ENCODE measurements around the gene BCS1L.

The BCS1L gene, protein sequence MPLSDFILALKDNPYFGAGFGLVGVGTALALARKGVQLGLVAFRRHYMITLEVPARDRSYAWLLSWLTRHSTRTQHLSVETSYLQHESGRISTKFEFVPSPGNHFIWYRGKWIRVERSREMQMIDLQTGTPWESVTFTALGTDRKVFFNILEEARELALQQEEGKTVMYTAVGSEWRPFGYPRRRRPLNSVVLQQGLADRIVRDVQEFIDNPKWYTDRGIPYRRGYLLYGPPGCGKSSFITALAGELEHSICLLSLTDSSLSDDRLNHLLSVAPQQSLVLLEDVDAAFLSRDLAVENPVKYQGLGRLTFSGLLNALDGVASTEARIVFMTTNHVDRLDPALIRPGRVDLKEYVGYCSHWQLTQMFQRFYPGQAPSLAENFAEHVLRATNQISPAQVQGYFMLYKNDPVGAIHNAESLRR

GRCh38 chr2:218659258-218659987 lies at the start of gene BCS1L, which contains the start of gene ZNF142:
BCS1L (plus strand) TSS chr2:218659683; CDS start chr2:218660988, 1,305 bp downstream.
ZNF142 (minus strand) TSS chr2:218659623; CDS start chr2:218656429, 3,194 bp downstream.
- peak; percentile 87 for DNase-seq (ENCODE audit: low read depth)

- no peak for DNase-seq (ENCODE audit: low read depth)
These were observed 43.6 kb upstream of the BCS1L start for GRCh38 chr2:218615868-218616315.

- DNase-seq (ENCODE audit: low read depth), result no peak
These were observed 41.2 kb upstream of the BCS1L start for GRCh38 chr2:218618102-218618860.

DNA sequence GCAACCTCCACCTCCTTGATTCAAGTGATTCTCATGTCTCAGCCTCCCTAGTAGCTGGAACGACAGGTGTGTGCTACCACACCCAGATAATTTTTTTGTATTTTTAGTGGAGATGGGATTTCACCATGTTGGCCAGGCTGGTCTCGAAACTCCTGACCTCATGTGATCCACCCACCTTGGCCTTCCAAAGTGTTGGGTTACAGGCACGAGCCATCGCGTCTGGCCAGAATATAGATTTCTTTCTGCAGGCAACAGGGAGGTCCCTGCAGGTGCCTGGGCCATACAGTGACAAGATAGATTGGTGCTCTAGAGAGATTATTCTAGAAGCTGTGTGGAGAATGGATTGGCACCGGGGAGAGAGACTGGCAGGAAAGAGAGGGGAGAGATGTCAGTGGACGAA lies 38.5 kb upstream of the BCS1L start:
- DNase-seq (ENCODE audit: low read depth), result no peak

- DNase-seq (ENCODE audit: low read depth), result no peak
These were observed 36.7 kb upstream of the BCS1L start for GRCh38 chr2:218622606-218623365.

DNA sequence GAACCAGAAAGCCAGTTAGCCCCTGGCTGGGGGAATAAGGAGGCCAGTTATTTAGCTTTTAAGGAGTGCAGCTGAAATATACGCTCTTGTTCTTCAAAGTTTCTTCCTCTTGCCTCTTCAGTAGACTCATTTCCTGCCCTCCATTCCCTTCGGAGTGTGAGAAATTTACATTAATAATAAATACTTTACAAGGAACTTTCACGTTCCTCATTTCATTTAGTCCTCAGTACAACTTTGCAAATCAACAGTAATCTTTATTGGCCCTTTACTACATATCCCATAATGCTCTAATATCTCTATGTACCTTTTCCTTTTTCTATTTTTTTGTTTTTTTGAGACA lies 36.1 kb upstream of the BCS1L start:
- no peak for DNase-seq (ENCODE audit: low read depth)

DNA sequence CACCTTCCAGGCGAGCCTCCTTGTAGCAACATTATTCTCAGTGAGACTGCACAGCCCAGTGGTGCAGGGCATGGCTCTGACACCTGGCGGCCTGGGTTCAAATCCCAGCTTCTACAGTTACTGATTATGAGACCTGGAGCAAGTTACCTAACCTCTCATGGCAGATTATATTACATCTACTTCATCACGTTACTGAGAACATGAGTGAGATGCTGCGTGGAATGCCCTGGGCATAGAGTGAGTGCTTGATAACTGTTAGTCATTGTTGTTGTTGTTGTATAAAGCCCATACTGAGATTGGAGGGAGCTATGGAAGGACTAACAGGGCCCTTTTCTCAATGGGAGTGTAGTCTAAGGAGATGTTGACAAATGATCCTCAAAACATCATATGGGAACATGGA lies 33.1 kb upstream of the BCS1L start:
- DNase-seq (ENCODE audit: low read depth), result no peak

DNA sequence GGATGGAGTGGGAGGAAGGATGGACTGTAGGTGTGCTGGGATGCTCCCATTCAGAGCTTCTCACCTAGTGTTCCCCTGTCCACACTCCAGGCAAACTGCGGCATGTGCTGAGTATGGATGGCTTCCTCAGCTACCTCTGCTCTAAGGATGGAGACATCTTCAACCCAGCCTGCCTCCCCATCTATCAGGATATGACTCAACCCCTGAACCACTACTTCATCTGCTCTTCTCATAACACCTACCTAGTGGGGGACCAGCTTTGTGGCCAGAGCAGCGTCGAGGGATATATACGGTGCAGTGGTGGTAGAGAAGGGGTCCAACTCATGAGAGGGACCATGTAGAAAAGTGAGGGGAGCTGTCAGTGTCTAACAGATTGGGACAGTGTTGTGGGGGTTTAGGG lies 31.5 kb upstream of the BCS1L start:
- no peak for DNase-seq (ENCODE audit: low read depth)

DNA sequence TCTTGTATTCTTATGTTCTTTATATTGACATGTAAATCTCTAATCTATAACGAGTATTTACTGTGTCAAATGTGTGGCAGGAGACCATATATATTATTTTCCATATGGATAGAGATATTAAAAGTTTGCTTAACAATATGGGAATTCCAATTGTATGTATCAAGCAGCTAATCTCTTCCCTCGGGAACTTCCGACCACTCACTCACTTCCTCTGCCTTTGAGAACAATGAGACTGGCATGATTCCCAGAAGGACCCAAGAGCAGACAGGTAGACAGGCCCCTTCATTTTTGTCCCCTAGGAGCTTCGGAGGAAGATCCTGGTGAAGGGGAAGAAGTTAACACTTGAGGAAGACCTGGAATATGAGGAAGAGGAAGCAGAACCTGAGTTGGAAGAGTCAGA lies 27.6 kb upstream of the BCS1L start:
- DNase-seq (ENCODE audit: low read depth), result no peak

- DNase-seq (ENCODE audit: low read depth), result no peak
These were observed 23.8 kb upstream of the BCS1L start for GRCh38 chr2:218635719-218636118.

GRCh38 chr2:218638372-218638771 lies 21.1 kb upstream of the BCS1L start:
- DNase-seq (ENCODE audit: low read depth), result no peak

- no peak for DNase-seq (ENCODE audit: low read depth)
These were observed 17.3 kb upstream of the BCS1L start for GRCh38 chr2:218642121-218642656.

DNA sequence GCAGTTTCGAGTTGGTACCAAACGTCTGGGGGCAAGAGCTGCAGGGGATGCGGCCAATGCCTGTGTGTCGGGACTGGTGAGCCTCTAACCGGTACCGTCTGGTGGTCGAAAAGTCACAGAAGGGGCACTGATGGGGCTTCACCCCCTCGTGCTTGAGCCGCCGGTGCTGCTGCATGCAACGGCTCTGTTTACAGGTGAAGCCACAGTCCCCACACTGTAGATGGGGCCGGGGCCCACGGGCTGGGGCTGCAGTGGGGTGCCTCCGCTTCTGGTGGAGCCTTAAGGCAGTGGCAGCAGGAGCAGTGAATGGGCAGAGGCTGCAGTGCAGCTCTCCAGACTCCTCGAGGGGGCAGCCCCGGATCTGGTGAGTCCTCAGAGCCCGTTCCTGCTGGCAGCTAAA lies 16.7 kb upstream of the BCS1L start:
- no peak for DNase-seq (ENCODE audit: low read depth)

DNA sequence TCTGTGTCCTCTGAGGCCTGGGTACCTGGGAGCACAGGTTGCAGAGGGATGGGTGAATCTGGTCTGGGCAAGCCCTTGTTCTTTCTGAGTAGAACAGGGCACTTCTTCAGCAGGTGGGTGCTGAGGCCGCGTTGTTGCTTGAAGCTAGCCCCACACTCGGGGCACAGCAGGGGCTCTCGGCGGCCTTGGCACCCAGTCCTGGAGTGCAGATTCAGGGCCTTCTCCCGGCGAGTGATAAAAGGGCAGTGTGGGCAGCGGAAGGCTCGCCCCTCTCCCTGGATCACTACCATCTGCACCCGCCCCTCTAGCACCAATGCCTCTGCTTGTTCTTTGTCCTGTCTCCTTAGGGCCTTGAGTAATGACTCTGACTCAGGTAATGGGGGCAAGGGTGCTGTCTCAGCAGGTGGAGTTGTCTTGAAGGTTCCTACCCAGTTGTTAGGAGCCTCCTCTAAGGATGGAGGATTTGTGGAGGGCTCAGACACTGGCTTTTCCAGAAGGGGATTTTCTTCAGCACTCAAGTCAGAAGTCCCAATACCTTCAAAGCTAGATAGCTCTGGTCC lies 15.7 kb upstream of the BCS1L start:
- DNase-seq (ENCODE audit: low read depth), result no peak

DNA sequence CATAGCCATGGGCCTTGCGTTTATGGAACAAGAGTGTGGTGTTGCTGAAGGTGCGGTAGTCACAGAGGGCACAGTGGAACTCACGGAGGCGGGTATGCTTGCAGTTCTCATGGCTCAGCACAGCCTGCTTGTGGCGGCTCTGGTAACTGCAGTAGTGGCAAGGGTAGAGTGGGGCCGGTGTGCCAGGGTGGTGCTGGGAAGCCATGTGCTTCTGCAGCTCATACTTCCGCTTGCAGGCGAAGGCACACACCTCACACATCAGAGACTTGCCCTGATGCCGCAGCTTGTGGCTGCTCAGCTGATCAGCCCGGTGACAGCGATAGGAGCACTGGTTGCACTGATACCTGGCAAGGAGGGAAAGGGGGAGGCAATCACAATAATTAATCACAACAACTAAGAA lies 14.8 kb upstream of the BCS1L start:
- no peak for DNase-seq (ENCODE audit: low read depth)

DNA sequence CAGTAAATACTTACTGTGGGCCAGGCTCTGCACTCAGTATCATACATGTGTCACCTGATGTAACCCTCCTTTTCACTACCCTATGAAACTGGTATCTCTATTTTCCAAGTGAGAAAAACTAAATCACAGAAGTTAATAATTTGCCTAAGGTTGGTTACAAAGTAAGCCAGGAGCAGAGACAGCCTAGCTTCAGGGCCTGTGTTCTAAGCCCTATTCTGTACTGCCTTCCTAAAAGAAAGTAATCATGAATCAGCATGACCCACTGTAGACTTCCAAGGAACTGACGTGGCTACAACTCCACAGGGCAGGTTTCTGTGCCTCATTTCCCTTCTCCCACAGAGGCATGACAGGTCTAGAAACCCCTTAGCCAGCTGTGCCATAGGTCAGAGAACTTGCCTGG lies 14.4 kb upstream of the BCS1L start:
- no peak for DNase-seq (ENCODE audit: low read depth)

- DNase-seq (ENCODE audit: low read depth), result no peak
These were observed 11.2 kb upstream of the BCS1L start for GRCh38 chr2:218648088-218648786.

GRCh38 chr2:218648787-218649100 lies 10.7 kb upstream of the BCS1L start:
- no peak for DNase-seq (ENCODE audit: low read depth)

DNA sequence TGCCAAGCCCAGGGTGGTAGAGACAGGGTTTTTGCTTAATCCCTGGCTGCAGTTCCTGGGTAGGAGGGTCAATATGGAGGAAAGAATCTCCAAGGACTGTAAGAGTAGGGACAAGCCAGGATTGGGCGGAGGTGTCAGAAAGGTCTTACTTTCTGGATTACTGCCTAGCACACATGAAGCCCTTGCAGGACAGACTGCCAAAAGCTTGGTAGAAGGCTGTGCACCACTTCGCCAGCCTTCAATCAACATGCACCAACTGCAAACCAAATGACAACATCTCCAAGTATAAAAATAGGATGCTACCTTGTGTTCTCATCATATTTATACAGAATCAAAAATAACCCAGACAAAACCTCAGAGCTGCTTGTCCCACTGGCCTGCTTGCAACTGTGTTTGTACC lies 3.7 kb upstream of the BCS1L start:
- no peak for DNase-seq (ENCODE audit: low read depth)

DNA sequence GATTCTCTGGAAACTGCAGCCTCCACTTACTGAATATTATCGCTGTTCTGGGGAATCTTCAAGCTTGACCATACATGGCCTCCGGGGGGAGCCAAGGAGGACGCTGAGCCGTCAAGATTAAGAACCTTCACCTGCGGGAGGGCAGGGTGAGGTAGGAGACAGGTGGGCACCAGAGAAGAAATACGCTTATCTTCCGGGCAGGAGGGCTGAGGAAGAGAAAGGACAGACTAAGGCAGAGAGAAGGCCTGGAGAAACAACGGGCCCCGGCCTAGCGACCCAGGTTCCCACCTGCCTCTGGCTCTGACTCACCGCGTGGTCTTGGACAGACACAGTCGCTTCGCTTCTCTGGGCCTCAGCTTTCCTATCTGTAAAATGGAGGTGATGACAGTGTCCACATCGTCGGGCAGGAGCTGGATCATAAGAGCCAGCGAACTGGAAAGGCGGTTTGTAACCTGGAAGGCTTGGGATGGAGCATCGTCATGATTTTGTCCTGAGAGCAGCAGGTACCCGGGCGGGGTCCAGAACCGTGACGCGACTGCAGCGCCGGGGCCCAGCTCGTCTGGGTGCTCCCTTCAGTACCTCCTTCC lies 719 bp upstream of the BCS1L start:
- DNase-seq (ENCODE audit: low read depth), result no peak

- no peak for DNase-seq (ENCODE audit: low read depth)
These were observed 490 bp downstream of the BCS1L start for GRCh38 chr2:218659988-218660358.
